Type B pancreatic cell (in vitro differentiated cells): ENCODE results near the gene LINGO3. TPM values are rescaled to one million over a fixed set of nuclear protein-coding genes. Genes with fewer than 3 reads are reported as not detected.

Experiments
- DNase-seq: peaks from one replicate; pipeline ENCODE4 v3.0.0; 2021; ENCODE audit warnings: mixed read lengths; ENCODE audit not compliant: unreplicated experiment; ENCODE audit errors: extremely low spot score
- H3K27ac Mint-ChIP-seq: 2 replicates; pipeline ENCODE4 v1.8.0; 2021; ENCODE audit warnings: mild to moderate bottlenecking, mixed read lengths
- H3K27me3 Mint-ChIP-seq: 2 replicates; pipeline ENCODE4 v1.8.0; 2021; ENCODE audit warnings: mixed read lengths
- H3K36me3 Mint-ChIP-seq: 2 replicates; pipeline ENCODE4 v1.8.0; 2021; ENCODE audit warnings: mixed read lengths
- H3K4me1 Mint-ChIP-seq: one replicate; pipeline ENCODE4 v1.8.0; 2021; ENCODE audit warnings: mixed read lengths; ENCODE audit not compliant: unreplicated experiment
- H3K4me3 Mint-ChIP-seq: 2 replicates; pipeline ENCODE4 v1.8.0; 2021; ENCODE audit warnings: mild to moderate bottlenecking, mixed read lengths
- H3K9me3 Mint-ChIP-seq: 2 replicates; pipeline ENCODE4 v1.8.0; 2021; ENCODE audit warnings: mixed read lengths
- total RNA-seq: library from RNA; stranded (reverse); gene quantifications from 2 replicates; pipeline ENCODE4 v1.2.1, GENCODE V29; 2021; ENCODE audit warnings: low replicate concordance
- TF ChIP-seq, protein P1 (sequence below): fragments of 200-600 bp; sonication (generic); conservative IDR thresholded peaks from 2 replicates; pipeline ENCODE4 v1.5.0; 2021; ENCODE audit warnings: antibody characterized with exemption, mild to moderate bottlenecking

Gene LINGO3
- total RNA-seq, 1 donor from 2014 or later = not detected

GRCh38 chr19:2341244-2341751 is 33.3 kb upstream of the LINGO3 start:
- peaks cover 16% of the 10 kb centered on the region for H3K36me3 Mint-ChIP-seq
- peak overlapping the region; percentile 77 for H3K4me3 Mint-ChIP-seq
- H3K4me1 Mint-ChIP-seq = peaks cover 13% of the 10 kb centered on the region
- H3K27me3 Mint-ChIP-seq = no peaks in the 10 kb centered on the region
- no peak for DNase-seq
- TF ChIP-seq, protein P1, sequence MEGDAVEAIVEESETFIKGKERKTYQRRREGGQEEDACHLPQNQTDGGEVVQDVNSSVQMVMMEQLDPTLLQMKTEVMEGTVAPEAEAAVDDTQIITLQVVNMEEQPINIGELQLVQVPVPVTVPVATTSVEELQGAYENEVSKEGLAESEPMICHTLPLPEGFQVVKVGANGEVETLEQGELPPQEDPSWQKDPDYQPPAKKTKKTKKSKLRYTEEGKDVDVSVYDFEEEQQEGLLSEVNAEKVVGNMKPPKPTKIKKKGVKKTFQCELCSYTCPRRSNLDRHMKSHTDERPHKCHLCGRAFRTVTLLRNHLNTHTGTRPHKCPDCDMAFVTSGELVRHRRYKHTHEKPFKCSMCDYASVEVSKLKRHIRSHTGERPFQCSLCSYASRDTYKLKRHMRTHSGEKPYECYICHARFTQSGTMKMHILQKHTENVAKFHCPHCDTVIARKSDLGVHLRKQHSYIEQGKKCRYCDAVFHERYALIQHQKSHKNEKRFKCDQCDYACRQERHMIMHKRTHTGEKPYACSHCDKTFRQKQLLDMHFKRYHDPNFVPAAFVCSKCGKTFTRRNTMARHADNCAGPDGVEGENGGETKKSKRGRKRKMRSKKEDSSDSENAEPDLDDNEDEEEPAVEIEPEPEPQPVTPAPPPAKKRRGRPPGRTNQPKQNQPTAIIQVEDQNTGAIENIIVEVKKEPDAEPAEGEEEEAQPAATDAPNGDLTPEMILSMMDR = no peak
- no peaks in the 10 kb centered on the region for H3K9me3 Mint-ChIP-seq
- H3K27ac Mint-ChIP-seq = peak overlapping the region; percentile 90

- Mint-ChIP-seq H3K4me3 (no peak overlapping the region), H3K9me3 (no peaks in the 10 kb centered on the region), H3K36me3 (peaks cover 18% of the 10 kb centered on the region), H3K27me3 (no peaks in the 10 kb centered on the region), H3K4me1 (peaks cover 15% of the 10 kb centered on the region), H3K27ac (no peak overlapping the region)
- DNase-seq = no peak
- TF ChIP-seq, protein P1 = no peak
These were observed 32.7 kb upstream of the LINGO3 start for GRCh38 chr19:2340496-2341243.

DNA sequence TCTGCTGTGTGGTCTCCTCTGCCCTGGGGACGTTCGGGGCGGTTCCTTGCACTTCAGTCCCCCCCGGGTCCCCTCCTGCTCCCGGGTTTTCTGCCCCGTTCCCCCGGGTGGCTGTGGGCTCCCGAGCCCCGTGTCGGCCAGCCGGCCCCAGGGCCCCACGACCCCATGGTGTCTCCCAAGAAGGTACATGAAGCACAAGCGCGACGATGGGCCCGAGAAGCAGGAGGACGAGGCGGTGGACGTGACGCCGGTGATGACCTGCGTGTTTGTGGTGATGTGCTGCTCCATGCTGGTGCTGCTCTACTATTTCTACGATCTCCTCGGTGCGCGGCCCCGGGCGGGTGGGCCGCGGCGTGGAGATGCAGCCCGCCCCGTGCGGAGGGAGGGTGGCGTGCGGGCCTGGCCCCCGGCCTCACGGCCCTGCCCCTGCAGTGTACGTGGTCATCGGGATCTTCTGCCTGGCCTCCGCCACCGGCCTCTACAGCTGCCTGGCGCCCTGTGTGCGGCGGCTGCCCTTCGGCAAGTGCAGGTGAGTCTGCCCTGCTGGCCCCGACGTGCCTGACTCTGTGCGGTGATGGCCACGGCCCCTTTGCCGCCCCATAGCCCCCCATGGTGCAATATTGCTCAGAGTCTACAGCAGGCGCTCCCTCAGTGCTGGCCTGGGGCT is 31.8 kb upstream of the LINGO3 start:
- H3K36me3 Mint-ChIP-seq = peaks cover 19% of the 10 kb centered on the region
- DNase-seq = no peak
- peaks cover 16% of the 10 kb centered on the region for H3K4me1 Mint-ChIP-seq
- H3K9me3 Mint-ChIP-seq = no peaks in the 10 kb centered on the region
- TF ChIP-seq, protein P1 = no peak
- H3K4me3 Mint-ChIP-seq = no peak overlapping the region
- H3K27me3 Mint-ChIP-seq = no peaks in the 10 kb centered on the region
- no peak overlapping the region for H3K27ac Mint-ChIP-seq

DNA sequence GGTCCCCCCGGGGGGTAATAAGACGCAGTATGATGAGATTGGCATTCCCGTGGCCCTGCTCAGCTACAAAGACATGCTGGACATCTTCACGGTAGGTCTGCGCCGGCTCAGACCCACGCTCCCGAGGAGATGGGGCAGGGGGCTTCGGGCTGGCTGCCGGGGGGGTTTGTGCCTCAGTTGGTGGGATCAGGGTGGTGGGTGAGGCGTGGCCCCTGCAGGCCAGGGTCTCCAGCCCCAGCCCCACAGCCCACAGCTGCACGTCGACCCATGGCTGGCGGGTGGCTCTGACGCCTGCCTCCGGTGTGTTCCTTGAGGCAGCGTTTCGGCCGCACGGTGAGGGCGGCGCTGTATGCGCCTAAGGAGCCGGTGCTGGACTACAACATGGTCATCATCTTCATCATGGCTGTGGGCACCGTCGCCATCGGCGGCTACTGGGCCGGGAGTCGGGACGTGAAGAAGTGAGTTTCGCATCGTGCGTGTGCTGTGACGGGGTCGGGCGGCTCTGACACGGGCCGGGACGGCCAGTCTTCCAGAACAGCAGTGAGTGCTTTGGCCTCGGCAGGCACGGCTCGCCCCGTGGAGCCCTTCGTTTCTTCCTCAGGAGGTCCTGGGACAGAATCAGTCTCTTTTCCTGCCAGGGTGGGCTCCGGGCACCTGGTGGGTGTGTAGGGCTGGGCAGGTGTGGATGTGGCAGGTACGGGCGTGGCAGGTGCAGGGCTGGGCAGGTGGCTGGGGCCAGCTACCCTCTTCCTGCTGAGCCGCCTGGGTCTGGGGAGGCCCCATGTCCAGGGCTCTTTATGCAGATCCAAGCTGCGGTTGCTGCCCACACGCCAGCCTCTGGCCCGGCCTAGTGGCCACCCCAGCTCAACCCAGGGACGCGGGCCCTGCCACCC is 31.0 kb upstream of the LINGO3 start:
- H3K9me3 Mint-ChIP-seq = no peaks in the 10 kb centered on the region
- peaks cover 16% of the 10 kb centered on the region for H3K4me1 Mint-ChIP-seq
- H3K4me3 Mint-ChIP-seq = no peak overlapping the region
- TF ChIP-seq, protein P1 = no peak
- no peak for DNase-seq
- no peak overlapping the region for H3K27ac Mint-ChIP-seq
- H3K27me3 Mint-ChIP-seq = no peaks in the 10 kb centered on the region
- peaks cover 19% of the 10 kb centered on the region for H3K36me3 Mint-ChIP-seq

DNA sequence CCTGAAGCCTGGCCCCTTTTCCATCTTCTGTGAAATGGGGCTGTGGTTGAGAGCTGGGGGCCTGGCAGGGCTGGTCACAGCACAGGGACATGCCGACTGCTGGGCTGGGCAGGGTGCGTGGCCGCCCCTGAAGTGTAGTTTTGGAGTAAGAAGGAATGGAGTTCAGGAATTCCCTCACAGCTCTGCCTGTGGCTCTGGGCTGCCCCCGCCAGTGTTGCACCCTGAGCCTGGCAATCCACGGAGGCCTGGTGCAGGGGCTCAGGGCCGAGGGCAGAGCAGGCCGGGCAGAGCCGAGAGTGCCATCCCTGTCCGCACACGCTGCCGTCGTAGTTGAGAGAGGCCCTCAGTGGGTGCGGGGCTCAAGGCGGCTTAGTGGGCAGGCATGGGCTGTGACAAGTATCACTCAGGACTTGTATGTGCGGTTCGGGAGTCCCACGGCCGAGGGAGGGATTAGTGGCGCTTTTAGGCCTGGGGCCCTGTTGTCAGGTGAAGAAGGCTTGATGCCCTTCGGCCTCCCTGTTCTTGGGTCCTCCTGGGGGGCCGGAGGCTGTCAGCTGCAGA is 30.2 kb upstream of the LINGO3 start:
- Mint-ChIP-seq H3K36me3 (peaks cover 19% of the 10 kb centered on the region), H3K4me3 (no peak overlapping the region), H3K27ac (peak overlapping the region; percentile 54), H3K9me3 (no peaks in the 10 kb centered on the region), H3K4me1 (peaks cover 16% of the 10 kb centered on the region), H3K27me3 (no peaks in the 10 kb centered on the region)
- no peak for DNase-seq
- TF ChIP-seq, protein P1 = no peak
